Measurements from ENCODE around the gene SNCAIP. TPM values are rescaled to one million over a fixed set of nuclear protein-coding genes. Genes with fewer than 3 reads are reported as not detected.

Gene SNCAIP
- total RNA-seq, 4 donors from 2014 or later, result 0.82 to 2.2 (median 1.6) TPM; not detected in 1

DNA sequence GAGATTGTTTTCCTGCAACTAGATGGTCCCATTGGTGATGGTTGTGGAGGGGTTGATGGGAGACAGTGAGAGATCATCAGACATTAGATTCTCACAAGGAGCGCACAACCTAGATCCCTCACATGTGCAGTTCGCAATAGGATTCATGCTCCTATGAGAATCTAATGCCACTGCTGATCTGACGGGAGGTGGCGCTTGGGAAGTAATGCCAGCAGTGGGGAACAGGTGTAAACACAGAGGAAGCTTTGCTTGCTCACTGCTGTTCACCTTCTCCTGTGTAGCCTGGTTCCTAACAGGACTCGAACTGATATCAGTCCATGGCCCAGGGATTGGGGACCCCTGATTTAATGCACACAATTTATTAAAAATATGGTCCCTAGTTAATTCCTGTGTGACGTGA is 18.8 kb downstream of the SNCAIP start:
- Histone ChIP-seq H3K4me3 (no peak overlapping the region), H3K4me1 (peaks cover 0 to 10% (median 6%) of the 10 kb centered on the region in 4 donors), H3K27ac (no peak overlapping the region), H3K9me3 (no peaks in the 10 kb centered on the region), H3K36me3 (no peaks in the 10 kb centered on the region), H3K27me3 (no peaks in the 10 kb centered on the region)
- DNase-seq, result no peak
- in situ Hi-C loops (cut with MboI; ENCODE audit: low pct_ligation_motif_present in 1 of 4, low pct_unique_long_range_greater_than_20kb in 1 of 4, low sequenced_read_pairs in 3 of 4), result no loop called here
- TF ChIP-seq EP300 (IDR thresholded peaks at IDR 0.05; ENCODE audit: low read depth) (no peak), POLR2AphosphoS5 (IDR thresholded peaks at IDR 0.05) (no peak), POLR2A (IDR thresholded peaks at IDR 0.05) (no peak)
- TF ChIP-seq, protein P1, sequence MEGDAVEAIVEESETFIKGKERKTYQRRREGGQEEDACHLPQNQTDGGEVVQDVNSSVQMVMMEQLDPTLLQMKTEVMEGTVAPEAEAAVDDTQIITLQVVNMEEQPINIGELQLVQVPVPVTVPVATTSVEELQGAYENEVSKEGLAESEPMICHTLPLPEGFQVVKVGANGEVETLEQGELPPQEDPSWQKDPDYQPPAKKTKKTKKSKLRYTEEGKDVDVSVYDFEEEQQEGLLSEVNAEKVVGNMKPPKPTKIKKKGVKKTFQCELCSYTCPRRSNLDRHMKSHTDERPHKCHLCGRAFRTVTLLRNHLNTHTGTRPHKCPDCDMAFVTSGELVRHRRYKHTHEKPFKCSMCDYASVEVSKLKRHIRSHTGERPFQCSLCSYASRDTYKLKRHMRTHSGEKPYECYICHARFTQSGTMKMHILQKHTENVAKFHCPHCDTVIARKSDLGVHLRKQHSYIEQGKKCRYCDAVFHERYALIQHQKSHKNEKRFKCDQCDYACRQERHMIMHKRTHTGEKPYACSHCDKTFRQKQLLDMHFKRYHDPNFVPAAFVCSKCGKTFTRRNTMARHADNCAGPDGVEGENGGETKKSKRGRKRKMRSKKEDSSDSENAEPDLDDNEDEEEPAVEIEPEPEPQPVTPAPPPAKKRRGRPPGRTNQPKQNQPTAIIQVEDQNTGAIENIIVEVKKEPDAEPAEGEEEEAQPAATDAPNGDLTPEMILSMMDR (IDR thresholded peaks at IDR 0.05), result no peak
- intact Hi-C loops (cut with DNase I; ENCODE audit: low total_unique reads), result no loop called here
- WGBS, 2 donors (ENCODE audit: low coverage in 1 of 2), result 85 to 92% methylated on average over 4 to 6 of the region's 6 CpGs

DNA sequence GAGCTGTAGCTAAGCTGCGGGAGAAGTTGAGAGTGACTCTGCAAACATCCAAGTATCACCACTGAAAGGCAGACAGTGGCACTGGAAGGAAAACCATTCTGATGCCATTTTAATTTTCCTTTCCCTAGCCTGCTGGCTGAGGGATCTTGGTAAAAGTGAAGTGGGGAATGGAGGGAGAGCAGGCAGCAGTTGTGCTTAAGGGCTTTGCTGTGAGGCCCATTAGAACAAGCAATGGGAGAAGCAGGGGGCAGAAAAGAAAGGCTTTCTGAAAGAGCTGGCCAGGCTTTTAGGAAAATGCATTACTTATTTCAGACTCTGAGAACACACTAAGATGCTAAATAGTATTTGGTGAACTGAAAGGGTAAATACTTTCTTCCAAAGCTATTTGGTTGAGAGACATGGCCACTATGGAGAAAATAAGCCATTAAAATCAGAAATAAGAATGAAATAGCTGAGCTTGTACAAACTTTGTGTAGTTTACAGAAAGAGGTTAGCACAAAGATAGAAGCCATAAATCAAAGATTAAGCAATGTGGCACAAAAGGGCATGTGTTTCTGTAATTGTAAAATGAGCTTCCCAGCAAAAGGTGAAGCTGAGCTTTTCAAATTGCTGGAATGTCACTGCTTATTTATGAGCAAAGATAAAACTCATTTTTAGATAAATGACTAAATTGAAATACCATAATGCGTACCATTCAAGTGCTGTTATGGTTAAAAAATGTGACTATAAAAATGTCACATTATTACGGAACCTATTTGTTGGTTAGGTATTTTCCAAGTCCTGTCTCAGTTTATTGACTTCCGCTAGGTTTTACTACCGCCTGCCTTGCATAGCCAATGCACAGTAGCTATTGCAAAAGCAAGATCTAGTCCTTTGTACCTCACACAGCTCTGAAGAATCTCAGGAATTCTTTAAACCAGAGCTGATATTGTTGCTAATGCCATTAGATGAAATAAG is 20.8 kb downstream of the SNCAIP start:
- Histone ChIP-seq H3K27me3 (no peaks in the 10 kb centered on the region), H3K27ac (no peak overlapping the region), H3K4me3 (no peak overlapping the region), H3K4me1 (peaks cover 0 to 10% (median 6%) of the 10 kb centered on the region in 4 donors), H3K9me3 (no peaks in the 10 kb centered on the region), H3K36me3 (no peaks in the 10 kb centered on the region)
- no peak for DNase-seq
- intact Hi-C loops (cut with DNase I; ENCODE audit: low total_unique reads) (no loop called here), in situ Hi-C loops (cut with MboI; ENCODE audit: low pct_ligation_motif_present in 1 of 4, low pct_unique_long_range_greater_than_20kb in 1 of 4, low sequenced_read_pairs in 3 of 4) (no loop called here)
- peak in 1 of 3 donors; percentile 7 for TF ChIP-seq POLR2AphosphoS5 (IDR thresholded peaks at IDR 0.05)
- TF ChIP-seq POLR2A (IDR thresholded peaks at IDR 0.05), result no peak
- 50 to 52% methylated on average over 5 of the region's 5 CpGs for WGBS, 2 donors (ENCODE audit: low coverage in 1 of 2)

- intact Hi-C loops (cut with DNase I; ENCODE audit: low total_unique reads) (no loop called here), in situ Hi-C loops (cut with MboI; ENCODE audit: low pct_ligation_motif_present in 1 of 4, low pct_unique_long_range_greater_than_20kb in 1 of 4, low sequenced_read_pairs in 3 of 4) (no loop called here)
- Histone ChIP-seq H3K27ac (no peak overlapping the region), H3K4me3 (no peak overlapping the region), H3K4me1 (peaks cover 0 to 10% (median 6%) of the 10 kb centered on the region in 4 donors), H3K36me3 (no peaks in the 10 kb centered on the region), H3K27me3 (no peaks in the 10 kb centered on the region), H3K9me3 (no peaks in the 10 kb centered on the region)
- 79 to 81% methylated on average over 4 of the region's 4 CpGs for WGBS, 2 donors (ENCODE audit: low coverage in 1 of 2)
- TF ChIP-seq POLR2A (IDR thresholded peaks at IDR 0.05) (no peak), POLR2AphosphoS5 (IDR thresholded peaks at IDR 0.05) (no peak)
- TF ChIP-seq, protein P1 (IDR thresholded peaks at IDR 0.05), result no peak
- DNase-seq, result no peak
Observed at GRCh38 chr5:122333564-122333963, 21.5 kb downstream of the SNCAIP start.

- H3K4me3 ChIP-seq, result no peak overlapping the region
- H3K4me1 ChIP-seq, result no peaks in the 10 kb centered on the region
- no peaks in the 10 kb centered on the region for H3K36me3 ChIP-seq
- no peak for TF ChIP-seq POLR2AphosphoS5 (IDR thresholded peaks at IDR 0.05)
- TF ChIP-seq POLR2A (IDR thresholded peaks at IDR 0.05), result no peak
- TF ChIP-seq, protein P1 (IDR thresholded peaks at IDR 0.05), result no peak
- no peak for TF ChIP-seq EP300 (IDR thresholded peaks at IDR 0.05; ENCODE audit: low read depth)
- in situ Hi-C loops (cut with MboI; ENCODE audit: low pct_ligation_motif_present in 1 of 4, low pct_unique_long_range_greater_than_20kb in 1 of 4, low sequenced_read_pairs in 3 of 4) (no loop called here), intact Hi-C loops (cut with DNase I; ENCODE audit: low total_unique reads) (no loop called here)
- H3K27ac ChIP-seq, result no peak overlapping the region
- DNase-seq, result no peak
- no peaks in the 10 kb centered on the region for H3K9me3 ChIP-seq
- WGBS, 2 donors (ENCODE audit: low coverage in 1 of 2), result 83 to 89% methylated on average over 5 of the region's 5 CpGs
- no peaks in the 10 kb centered on the region for H3K27me3 ChIP-seq
Observed at GRCh38 chr5:122339591-122339990, 27.6 kb downstream of the SNCAIP start.

Data from transverse colon (tissue), 4 donors.